Keratinocyte (primary cell): ENCODE data around the gene NYNRIN.

Experiments
- CTCF ChIP-seq, 3 experiments: IDR thresholded peaks in 1 of 3; conservative IDR thresholded peaks in 1 of 3; optimal IDR thresholded peaks in 1 of 3; 2 replicates in 2 of 3; 3 replicates in 1 of 3; pipeline versions ENCODE3 to v1.5.1; 2011; ENCODE audit warnings: low read length in 3 of 3, mild to moderate bottlenecking in 3 of 3, moderate library complexity in 2 of 3, control low read depth in 1 of 3, inconsistent platforms in 1 of 3; ENCODE audit not compliant: insufficient read depth in 2 of 3; ENCODE audit errors: extremely low read depth in 1 of 3
- EZH2 ChIP-seq: IDR thresholded peaks from one replicate; pipeline ENCODE4 v1.6.1; 2012; ENCODE audit warnings: inconsistent platforms, mild to moderate bottlenecking, low read length, moderate library complexity

GRCh38 chr14:24353559-24354481, 45.0 kb upstream of the NYNRIN start:
- TF ChIP-seq CTCF (optimal IDR thresholded peaks at IDR 0.05 in 1 of 3, IDR thresholded peaks at IDR 0.05 in 1 of 3, conservative IDR thresholded peaks at IDR 0.05 in 1 of 3; ENCODE audit: extremely low read depth in 1 of 3, insufficient read depth in 2 of 3, low read length in 3 of 3) = no peak
- no peak for TF ChIP-seq EZH2
